22Rv1 (cell line): ENCODE data around the gene ITGA8.

ENCODE experiments used
- CTCF ChIP-seq: fragments of 450-650 bp; IDR thresholded peaks from 2 replicates; pipeline ENCODE4 v1.5.1; 2017; ENCODE audit warnings: mild to moderate bottlenecking
- ZFX ChIP-seq: fragments of 450-650 bp; IDR thresholded peaks from 2 replicates; pipeline ENCODE4 v1.6.1; 2017; ENCODE audit warnings: antibody characterized with exemption, borderline replicate concordance

DNA sequence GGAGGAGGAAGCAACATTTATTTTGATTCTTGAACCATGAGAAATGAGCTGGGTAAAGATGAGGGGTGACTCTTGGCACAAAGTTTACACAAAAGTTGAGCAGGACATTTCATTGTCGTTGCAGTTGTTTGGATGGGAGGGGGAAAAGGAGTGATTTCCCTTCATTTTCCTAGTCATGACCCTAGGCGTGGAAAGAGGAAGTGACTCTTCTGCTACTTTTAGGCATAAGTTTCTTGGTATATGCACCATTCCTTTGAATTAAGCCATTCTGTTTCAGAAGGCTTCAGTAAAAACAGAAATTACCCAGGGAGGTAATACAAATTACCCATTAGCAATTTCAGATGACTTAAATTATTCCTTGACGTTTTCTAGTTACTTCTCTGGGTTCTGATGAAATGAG, 234.7 kb downstream of the ITGA8 start:
- no peak for TF ChIP-seq CTCF
- TF ChIP-seq ZFX = no peak
